ENCODE results near the gene ABHD8. TPM values are rescaled to one million over a fixed set of nuclear protein-coding genes. Genes with fewer than 3 reads are reported as not detected.

Gene ABHD8
- total and polyA plus RNA-seq, 2 of the 13 experiments (the other 11 are each of a cell fraction or from before 2014, with no cell fraction given) = 6.3 to 7.2 TPM

- TF ChIP-seq CSRNP1 (CRISPR knock-in tag; IDR thresholded peaks at IDR 0.05) (peak; percentile 50; the same call in 1 of the 2 replicates), IRF2 (CRISPR knock-in tag; IDR thresholded peaks at IDR 0.05) (peak; percentile 69; the same call in 1 of the 2 replicates), NFATC3 (CRISPR knock-in tag; IDR thresholded peaks at IDR 0.05) (no peak), ZFP36L1 (CRISPR knock-in tag; IDR thresholded peaks at IDR 0.05) (peak; percentile 53; the same call in 1 of the 2 replicates), ZNF552 (CRISPR knock-in tag; IDR thresholded peaks at IDR 0.05; ENCODE audit: borderline replicate concordance) (0 out of 2 replicates have a peak, but pooled peaks have one; percentile 56), PHF8 (CRISPR knock-in tag; IDR thresholded peaks at IDR 0.05) (peak; percentile 56), ZNF788 (CRISPR knock-in tag; IDR thresholded peaks at IDR 0.05; ENCODE audit: borderline replicate concordance) (peak; percentile 88; the same call in 1 of the 2 replicates), ZNF737 (CRISPR knock-in tag; IDR thresholded peaks at IDR 0.05; ENCODE audit: borderline replicate concordance) (no peak), ATF2 (CRISPR knock-in tag; IDR thresholded peaks at IDR 0.05) (peak; percentile 80), TOPORS (CRISPR knock-in tag; IDR thresholded peaks at IDR 0.05) (peak; percentile 78; the same call in 1 of the 2 replicates), SNAPC2 (CRISPR knock-in tag; IDR thresholded peaks at IDR 0.05) (peak; percentile 49), ZNF720 (CRISPR knock-in tag; IDR thresholded peaks at IDR 0.05) (no peak), NRL (CRISPR knock-in tag; IDR thresholded peaks at IDR 0.05; ENCODE audit: borderline replicate concordance) (peak; percentile 82; the same call in 1 of the 2 replicates), ETS1 (CRISPR knock-in tag; IDR thresholded peaks at IDR 0.05) (no peak), SAFB2 (CRISPR knock-in tag; IDR thresholded peaks at IDR 0.05; ENCODE audit: borderline replicate concordance, low read depth) (no peak), ZNF619 (CRISPR knock-in tag; IDR thresholded peaks at IDR 0.05) (peak; percentile 74; the same call in 1 of the 2 replicates), HHEX (CRISPR knock-in tag; IDR thresholded peaks at IDR 0.05) (peak; percentile 80), NFRKB (IDR thresholded peaks at IDR 0.05) (no peak), FOXC1 (CRISPR knock-in tag; IDR thresholded peaks at IDR 0.05; ENCODE audit: borderline replicate concordance) (peak; percentile 69), BRF2 (CRISPR knock-in tag; IDR thresholded peaks at IDR 0.05) (0 out of 2 replicates have a peak, but pooled peaks have one; percentile 35), MIER2 (CRISPR knock-in tag; IDR thresholded peaks at IDR 0.05) (0 out of 2 replicates have a peak, but pooled peaks have one; percentile 24), ZNF713 (CRISPR knock-in tag; IDR thresholded peaks at IDR 0.05) (no peak), CSRNP2 (CRISPR knock-in tag; conservative IDR thresholded peaks at IDR 0.05; ENCODE audit: low read depth) (no peak)
These were observed 55.0 kb downstream of the ABHD8 start (continued) for GRCh38 chr19:17248011-17248776.
